Fibroblast of pulmonary artery (primary cell): ENCODE measurements around the gene PNLIP.

Experiments used
- DNase-seq: peaks from one replicate; pipeline ENCODE4 v3.0.0-alpha.2; 2010; ENCODE audit warnings: low read depth
- H3K4me3 ChIP-seq: replicated peaks from 2 replicates; pipeline ENCODE4 v1.5.1; 2011; ENCODE audit warnings: low read depth, mild to moderate bottlenecking, control low read depth, low read length, moderate library complexity
- TF ChIP-seq, protein P1 (sequence below): IDR thresholded peaks from 2 replicates; pipeline ENCODE4 v1.5.1; 2011; ENCODE audit warnings: mild to moderate bottlenecking, control low read depth, low read length, inconsistent platforms; ENCODE audit errors: missing control alignments

The PNLIP gene

DNA sequence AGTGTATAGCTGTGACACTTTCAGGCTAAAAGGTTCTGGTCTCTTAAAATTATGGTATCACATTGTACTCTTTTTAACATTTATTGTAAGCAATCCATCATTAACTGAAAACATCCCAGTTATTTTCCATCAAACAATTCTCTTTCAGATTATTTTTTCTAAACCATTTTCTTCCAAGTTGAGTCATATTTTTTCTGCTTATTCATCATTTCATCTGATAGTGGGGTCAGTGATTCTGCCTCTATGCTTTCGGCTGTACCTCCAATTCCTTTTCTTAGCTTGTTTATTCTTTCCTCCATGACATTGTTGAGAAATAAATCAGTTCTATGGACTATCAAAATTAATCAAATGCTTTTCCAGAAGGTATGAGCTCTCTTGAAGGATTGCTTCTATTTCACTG lies 609 bp upstream of the PNLIP start:
- no peak overlapping the region for H3K4me3 ChIP-seq
- TF ChIP-seq, protein P1, sequence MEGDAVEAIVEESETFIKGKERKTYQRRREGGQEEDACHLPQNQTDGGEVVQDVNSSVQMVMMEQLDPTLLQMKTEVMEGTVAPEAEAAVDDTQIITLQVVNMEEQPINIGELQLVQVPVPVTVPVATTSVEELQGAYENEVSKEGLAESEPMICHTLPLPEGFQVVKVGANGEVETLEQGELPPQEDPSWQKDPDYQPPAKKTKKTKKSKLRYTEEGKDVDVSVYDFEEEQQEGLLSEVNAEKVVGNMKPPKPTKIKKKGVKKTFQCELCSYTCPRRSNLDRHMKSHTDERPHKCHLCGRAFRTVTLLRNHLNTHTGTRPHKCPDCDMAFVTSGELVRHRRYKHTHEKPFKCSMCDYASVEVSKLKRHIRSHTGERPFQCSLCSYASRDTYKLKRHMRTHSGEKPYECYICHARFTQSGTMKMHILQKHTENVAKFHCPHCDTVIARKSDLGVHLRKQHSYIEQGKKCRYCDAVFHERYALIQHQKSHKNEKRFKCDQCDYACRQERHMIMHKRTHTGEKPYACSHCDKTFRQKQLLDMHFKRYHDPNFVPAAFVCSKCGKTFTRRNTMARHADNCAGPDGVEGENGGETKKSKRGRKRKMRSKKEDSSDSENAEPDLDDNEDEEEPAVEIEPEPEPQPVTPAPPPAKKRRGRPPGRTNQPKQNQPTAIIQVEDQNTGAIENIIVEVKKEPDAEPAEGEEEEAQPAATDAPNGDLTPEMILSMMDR, result no peak
- no peak for DNase-seq

DNA sequence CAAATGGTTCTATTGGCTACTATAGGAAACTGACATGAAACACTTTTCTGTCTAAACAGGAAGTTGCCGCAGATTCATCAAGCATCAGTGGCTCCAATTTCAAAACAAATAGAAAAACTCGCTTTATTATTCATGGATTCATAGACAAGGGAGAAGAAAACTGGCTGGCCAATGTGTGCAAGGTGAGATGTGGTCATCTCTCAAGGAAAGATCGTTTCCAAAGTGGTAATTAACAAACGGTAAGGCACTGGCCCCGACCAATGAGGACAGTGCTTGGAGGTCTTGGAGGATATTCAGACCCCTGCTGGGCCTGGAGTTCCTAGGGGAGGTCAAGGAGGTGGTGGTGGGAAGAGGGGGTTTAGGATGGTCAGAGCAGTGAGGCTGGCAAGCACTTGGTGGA lies 2.6 kb downstream of the PNLIP start:
- no peak for DNase-seq
- TF ChIP-seq, protein P1, result no peak
- H3K4me3 ChIP-seq, result no peak overlapping the region

DNA sequence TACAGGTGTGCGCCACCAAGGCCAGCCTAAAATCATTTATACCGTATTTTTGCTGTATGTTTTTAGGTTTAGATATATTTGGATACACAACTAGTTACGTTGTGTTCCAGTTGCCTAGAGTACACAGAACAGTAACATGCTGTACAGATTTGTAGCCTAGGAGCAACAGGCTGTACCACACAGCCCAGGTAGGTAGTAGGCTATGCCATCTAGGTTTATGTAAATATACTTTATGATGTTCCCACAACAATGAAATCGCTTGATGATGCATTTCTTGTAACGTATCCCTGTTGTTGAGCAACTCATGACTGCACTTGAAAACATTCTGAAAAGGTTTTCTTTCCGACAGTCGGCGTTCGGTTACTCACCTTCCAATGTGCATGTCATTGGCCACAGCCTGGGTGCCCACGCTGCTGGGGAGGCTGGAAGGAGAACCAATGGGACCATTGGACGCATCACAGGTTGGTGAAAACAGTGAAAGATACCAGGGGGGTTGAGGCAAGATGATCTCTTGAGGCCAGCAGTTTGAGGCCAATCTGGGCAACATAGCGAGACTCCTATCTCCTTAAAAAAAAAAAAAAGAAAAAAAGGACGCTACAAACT lies 7.7 kb downstream of the PNLIP start:
- no peak overlapping the region for H3K4me3 ChIP-seq
- DNase-seq, result no peak
- TF ChIP-seq, protein P1, result no peak

DNA sequence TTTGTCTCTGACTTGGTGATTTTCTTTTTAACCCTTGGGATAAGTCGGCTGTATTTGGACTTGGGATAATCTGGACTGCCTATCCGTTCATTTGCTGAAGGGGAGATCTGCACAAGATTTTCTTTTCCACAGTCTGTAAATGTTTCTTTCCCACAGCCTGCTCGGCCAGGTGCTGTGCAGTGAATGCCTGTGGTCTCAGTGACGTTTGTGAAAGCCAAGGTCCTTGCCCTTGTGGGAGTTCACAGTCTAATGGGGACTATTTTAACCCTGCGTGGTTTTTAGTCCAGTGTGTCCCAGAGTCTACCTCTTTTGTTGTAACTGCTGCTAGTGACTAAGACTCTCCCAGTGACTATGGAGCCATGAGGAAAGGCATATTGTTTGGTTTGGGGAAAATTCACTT lies 8.9 kb downstream of the PNLIP start:
- TF ChIP-seq, protein P1, result no peak
- no peak for DNase-seq
- H3K4me3 ChIP-seq, result no peak overlapping the region

DNA sequence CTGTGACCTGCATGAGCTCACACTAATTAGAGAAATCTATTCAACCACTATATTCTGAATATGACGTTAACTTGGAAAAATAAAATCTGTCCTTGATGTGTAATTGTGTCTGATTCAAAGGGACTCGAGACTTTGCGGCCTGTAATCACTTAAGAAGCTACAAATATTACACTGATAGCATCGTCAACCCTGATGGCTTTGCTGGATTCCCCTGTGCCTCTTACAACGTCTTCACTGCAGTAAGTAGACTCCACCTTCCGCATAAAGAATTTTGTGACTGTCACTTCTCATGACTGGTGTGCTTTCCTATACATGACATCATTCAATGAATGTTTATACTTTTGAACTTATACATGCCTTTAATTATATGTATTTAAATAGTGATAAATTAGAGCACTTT lies 10.1 kb downstream of the PNLIP start:
- TF ChIP-seq, protein P1, result no peak
- no peak for DNase-seq
- no peak overlapping the region for H3K4me3 ChIP-seq

DNA sequence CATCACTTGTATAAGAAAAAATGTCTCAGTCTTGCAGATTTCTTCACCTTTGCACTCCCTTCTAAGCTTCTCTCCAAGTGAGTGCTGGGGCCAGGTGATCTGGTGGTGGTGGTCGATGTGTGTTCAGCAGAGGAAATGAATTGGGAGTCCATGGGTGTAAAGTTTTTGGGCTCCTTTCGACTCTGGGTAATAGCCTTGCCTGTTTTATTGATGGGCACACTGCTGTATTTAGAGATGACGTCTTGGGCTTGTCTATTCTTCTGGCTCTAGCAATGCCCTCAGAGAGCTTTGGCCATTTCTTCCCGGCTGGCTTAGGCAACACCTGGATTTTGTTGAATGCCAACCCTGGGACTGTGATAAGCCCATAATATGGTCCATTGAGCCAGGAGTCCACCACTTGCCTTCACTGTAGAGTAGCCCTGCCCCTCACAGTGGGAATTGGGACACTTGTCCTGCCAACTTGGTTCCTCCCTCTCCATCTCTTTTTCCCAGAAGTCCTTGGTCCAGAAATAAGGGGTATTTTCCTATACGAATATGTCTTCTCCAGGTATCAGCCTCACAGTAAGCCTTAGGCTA lies 11.7 kb downstream of the PNLIP start:
- DNase-seq, result no peak
- TF ChIP-seq, protein P1, result no peak
- H3K4me3 ChIP-seq, result no peak overlapping the region

DNA sequence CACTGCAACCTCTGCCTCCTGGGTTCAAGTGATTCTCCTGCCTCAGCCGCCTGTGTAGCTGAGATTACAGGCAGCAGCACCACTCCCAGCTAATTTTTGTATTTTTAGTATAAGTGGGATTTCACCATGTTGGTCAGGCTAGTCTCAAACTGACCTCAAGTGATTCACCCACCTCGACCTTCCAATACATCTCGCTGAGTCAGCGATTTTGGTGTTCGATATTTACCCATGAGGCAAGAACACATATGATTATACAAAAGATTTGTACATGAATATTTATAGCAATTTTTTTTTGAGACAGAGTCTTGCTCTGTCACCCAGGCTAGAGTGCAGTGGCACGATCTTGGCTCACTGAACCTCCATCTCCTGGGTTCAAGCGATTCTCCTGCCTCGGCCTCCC lies 19.8 kb downstream of the PNLIP start:
- TF ChIP-seq, protein P1, result no peak
- no peak for DNase-seq
- H3K4me3 ChIP-seq, result no peak overlapping the region
